ENCODE data around the gene PACS1. TPM values are rescaled to one million over a fixed set of nuclear protein-coding genes. Genes with fewer than 3 reads are reported as not detected.
"Not testable (repeated sequence)": the region's sequence is repeated elsewhere in the genome, so short reads cannot be mapped to it uniquely, and the experiment has no call there.

The PACS1 gene
- total RNA-seq, 1 experiment from 2014 or later, result 91.8 TPM

DNA sequence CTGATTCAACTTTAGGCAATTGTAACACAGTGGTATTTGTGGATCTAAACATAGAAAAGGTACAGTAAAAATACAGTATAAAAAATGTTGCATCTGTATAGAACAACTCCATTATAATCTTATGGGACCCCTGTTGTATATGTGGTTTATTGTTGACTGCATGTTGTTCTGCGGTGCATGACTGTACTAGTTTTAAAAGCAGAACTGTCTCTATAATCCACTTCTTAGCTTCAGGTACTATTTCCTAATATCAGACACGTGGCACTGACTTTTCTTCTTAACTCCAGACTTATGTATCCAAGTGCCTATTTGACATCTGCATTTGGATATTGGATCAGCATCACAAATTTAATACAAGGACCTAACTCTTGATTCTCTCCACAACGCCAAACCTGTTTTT lies 41.1 kb downstream of the PACS1 start:
- CTCF ChIA-PET, result no interaction called here
- BruUV-seq (replicated peaks), result no TSS peak
- intact Hi-C loops (cut with micrococcal nuclease; ENCODE audit: unreplicated experiment), result no loop called here

DNA sequence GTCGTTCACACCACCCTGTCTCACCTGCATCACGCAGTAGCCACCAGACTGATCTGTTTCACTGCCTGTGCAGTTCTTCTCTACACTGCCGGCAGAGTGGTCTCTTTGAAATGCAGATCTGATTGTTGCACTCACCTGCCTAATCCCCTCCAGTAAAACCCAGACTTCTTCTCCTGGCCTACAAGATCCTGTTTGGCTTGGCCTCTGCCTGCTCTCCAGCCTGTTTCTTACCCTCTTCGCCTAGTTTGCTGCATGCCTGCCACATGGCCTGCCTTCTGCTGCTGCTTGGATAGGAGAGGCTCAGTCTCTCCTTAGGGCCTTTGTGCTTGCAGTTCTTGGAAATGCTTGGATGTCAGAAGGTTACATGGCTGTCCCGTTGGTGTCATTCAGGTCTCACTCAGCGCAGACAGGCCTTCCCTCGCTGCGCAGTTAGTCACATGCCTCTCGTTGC lies 42.0 kb downstream of the PACS1 start:
- TF ChIP-seq, protein P1, sequence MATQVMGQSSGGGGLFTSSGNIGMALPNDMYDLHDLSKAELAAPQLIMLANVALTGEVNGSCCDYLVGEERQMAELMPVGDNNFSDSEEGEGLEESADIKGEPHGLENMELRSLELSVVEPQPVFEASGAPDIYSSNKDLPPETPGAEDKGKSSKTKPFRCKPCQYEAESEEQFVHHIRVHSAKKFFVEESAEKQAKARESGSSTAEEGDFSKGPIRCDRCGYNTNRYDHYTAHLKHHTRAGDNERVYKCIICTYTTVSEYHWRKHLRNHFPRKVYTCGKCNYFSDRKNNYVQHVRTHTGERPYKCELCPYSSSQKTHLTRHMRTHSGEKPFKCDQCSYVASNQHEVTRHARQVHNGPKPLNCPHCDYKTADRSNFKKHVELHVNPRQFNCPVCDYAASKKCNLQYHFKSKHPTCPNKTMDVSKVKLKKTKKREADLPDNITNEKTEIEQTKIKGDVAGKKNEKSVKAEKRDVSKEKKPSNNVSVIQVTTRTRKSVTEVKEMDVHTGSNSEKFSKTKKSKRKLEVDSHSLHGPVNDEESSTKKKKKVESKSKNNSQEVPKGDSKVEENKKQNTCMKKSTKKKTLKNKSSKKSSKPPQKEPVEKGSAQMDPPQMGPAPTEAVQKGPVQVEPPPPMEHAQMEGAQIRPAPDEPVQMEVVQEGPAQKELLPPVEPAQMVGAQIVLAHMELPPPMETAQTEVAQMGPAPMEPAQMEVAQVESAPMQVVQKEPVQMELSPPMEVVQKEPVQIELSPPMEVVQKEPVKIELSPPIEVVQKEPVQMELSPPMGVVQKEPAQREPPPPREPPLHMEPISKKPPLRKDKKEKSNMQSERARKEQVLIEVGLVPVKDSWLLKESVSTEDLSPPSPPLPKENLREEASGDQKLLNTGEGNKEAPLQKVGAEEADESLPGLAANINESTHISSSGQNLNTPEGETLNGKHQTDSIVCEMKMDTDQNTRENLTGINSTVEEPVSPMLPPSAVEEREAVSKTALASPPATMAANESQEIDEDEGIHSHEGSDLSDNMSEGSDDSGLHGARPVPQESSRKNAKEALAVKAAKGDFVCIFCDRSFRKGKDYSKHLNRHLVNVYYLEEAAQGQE (IDR thresholded peaks at IDR 0.05; ENCODE audit: insufficient read depth in 1 of 2, low read depth in 2 of 2, low read length in 1 of 2), result no peak
- no peak for TF ChIP-seq TCF7L2 (IDR thresholded peaks at IDR 0.05; ENCODE audit: low read depth, low read length)
- TF ChIP-seq, protein P2, sequence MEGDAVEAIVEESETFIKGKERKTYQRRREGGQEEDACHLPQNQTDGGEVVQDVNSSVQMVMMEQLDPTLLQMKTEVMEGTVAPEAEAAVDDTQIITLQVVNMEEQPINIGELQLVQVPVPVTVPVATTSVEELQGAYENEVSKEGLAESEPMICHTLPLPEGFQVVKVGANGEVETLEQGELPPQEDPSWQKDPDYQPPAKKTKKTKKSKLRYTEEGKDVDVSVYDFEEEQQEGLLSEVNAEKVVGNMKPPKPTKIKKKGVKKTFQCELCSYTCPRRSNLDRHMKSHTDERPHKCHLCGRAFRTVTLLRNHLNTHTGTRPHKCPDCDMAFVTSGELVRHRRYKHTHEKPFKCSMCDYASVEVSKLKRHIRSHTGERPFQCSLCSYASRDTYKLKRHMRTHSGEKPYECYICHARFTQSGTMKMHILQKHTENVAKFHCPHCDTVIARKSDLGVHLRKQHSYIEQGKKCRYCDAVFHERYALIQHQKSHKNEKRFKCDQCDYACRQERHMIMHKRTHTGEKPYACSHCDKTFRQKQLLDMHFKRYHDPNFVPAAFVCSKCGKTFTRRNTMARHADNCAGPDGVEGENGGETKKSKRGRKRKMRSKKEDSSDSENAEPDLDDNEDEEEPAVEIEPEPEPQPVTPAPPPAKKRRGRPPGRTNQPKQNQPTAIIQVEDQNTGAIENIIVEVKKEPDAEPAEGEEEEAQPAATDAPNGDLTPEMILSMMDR (IDR thresholded peaks at IDR 0.05), result no peak
- no peak for TF ChIP-seq SIN3A (IDR thresholded peaks at IDR 0.05; ENCODE audit: borderline replicate concordance, insufficient read depth, low read depth, low read length)
- TF ChIP-seq POLR2AphosphoS5 (IDR thresholded peaks at IDR 0.05; ENCODE audit: low read depth, low read length), result no peak
- no peaks in the 10 kb centered on the region for H3K36me3 ChIP-seq (ENCODE audit: control insufficient read depth, insufficient read depth, low read length)
- no peaks in the 10 kb centered on the region for H3K27me3 ChIP-seq (ENCODE audit: control insufficient read depth, insufficient read depth, low read length)
- POLR2A ChIA-PET, result no interaction called here
- H3K4me1 ChIP-seq (ENCODE audit: control insufficient read depth, insufficient read depth, low read length), result peaks cover 35% of the 10 kb centered on the region
- no peaks in the 10 kb centered on the region for H3K9me3 ChIP-seq (ENCODE audit: control insufficient read depth, insufficient read depth, low read depth, low read length)
- CTCF ChIA-PET, result no interaction called here
- intact Hi-C loops (cut with micrococcal nuclease; ENCODE audit: unreplicated experiment), result no loop called here
- BruUV-seq (replicated peaks), result no TSS peak
- DNase-seq (ENCODE audit: low read depth, low spot score) (no peak), ATAC-seq (peak; percentile 70)
- in situ Hi-C loops (cut with HindIII; ENCODE audit: low pct_unique_long_range_greater_than_20kb, low sequenced_read_pairs), result no loop called here
- no peak overlapping the region for H3K4me3 ChIP-seq (ENCODE audit: low read depth in 2 of 2, low read length in 2 of 2)
- H3K27ac ChIP-seq (ENCODE audit: low read length), result peak overlapping the region; percentile 58

More for the DNA sequence above, 41.1 kb downstream of the PACS1 start:
- no peak for ATAC-seq
- H3K4me3 ChIP-seq (ENCODE audit: low read depth in 2 of 2, low read length in 2 of 2), result no peak overlapping the region
- POLR2A ChIA-PET, result no interaction called here
- H3K9me3 ChIP-seq (ENCODE audit: control insufficient read depth, insufficient read depth, low read depth, low read length), result no peaks in the 10 kb centered on the region
- no peak for TF ChIP-seq SIN3A (IDR thresholded peaks at IDR 0.05; ENCODE audit: borderline replicate concordance, insufficient read depth, low read depth, low read length)
- H3K27ac ChIP-seq (ENCODE audit: low read length), result no peak overlapping the region
- no peaks in the 10 kb centered on the region for H3K27me3 ChIP-seq (ENCODE audit: control insufficient read depth, insufficient read depth, low read length)
- peaks cover 41% of the 10 kb centered on the region for H3K4me1 ChIP-seq (ENCODE audit: control insufficient read depth, insufficient read depth, low read length)
- in situ Hi-C loops (cut with HindIII; ENCODE audit: low pct_unique_long_range_greater_than_20kb, low sequenced_read_pairs), result no loop called here
- DNase-seq (ENCODE audit: low read depth, low spot score), result no peak
- no peaks in the 10 kb centered on the region for H3K36me3 ChIP-seq (ENCODE audit: control insufficient read depth, insufficient read depth, low read length)

DNA sequence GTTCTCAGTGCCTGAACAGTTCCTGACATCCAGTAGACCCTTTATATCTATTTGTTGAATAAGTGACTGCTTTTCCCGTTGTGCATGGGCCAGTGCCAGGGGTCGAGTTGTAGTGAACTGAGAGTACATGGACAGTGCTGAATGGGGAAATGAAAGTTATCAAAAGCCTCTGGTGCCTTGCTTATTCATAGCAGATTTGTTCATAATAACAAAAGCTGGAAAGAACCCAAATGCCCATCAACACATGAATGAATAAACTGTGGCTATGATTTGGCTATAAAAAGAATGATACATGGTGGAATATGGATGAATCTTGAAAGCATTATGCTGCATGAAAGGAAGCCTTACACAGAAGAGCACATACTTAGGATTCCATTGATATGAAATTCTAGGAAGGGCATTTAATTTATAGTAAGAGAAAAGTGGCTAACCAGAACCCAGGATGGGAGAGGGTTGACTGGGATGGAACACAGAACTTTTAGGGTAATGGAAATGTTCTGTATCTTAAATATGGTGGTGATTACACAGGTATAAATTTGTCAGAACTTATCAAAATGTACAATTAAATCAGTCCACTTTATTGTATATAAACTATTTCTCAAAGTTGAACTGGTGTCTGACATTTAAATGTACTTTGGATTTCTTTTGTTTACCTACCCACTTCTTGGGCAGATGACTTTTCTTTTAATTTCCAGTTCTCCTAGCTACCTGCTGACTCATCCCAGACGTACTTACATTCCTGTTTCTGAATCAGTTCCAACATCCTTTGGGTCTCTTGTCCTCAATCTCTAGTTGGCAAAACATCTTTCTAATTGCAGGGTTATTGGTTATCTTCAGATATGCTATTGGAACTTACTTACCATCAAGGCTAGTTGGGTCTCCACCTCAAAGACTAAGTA lies 42.8 kb downstream of the PACS1 start:
- POLR2A ChIA-PET, result no interaction called here
- ATAC-seq, result peak; percentile 69
- no peak overlapping the region for H3K4me3 ChIP-seq (ENCODE audit: low read depth in 2 of 2, low read length in 2 of 2)

DNA sequence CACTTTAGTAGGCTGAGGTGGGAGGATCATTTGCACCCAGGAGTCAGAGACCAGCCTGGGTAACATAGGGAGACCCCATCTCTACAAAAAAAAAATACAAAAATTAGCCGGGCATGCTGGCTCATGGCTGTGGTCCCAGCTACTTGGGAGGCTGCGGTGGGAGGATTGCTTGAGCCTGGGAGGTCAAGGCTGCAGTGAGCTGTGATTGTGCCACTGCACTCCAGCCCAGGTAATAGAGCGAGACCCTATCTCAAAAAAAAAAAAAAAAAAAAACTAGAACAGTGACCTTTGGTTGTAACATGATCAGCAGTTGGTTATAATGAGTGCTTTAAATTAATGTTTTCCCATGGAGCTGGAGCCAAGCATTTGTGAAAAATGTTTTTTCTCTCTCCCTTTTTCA lies 44.9 kb downstream of the PACS1 start:
- H3K27ac ChIP-seq (ENCODE audit: low read length); ATAC-seq; POLR2A ChIA-PET; H3K4me3 ChIP-seq (ENCODE audit: low read depth in 2 of 2, low read length in 2 of 2); DNase-seq (ENCODE audit: low read depth, low spot score); H3K27me3 ChIP-seq (ENCODE audit: control insufficient read depth, insufficient read depth, low read length); intact Hi-C loops (cut with micrococcal nuclease; ENCODE audit: unreplicated experiment); H3K9me3 ChIP-seq (ENCODE audit: control insufficient read depth, insufficient read depth, low read depth, low read length); BruUV-seq (replicated peaks); in situ Hi-C loops (cut with HindIII; ENCODE audit: low pct_unique_long_range_greater_than_20kb, low sequenced_read_pairs); H3K36me3 ChIP-seq (ENCODE audit: control insufficient read depth, insufficient read depth, low read length); CTCF ChIA-PET: not testable (repeated sequence)
- peaks cover 54% of the 10 kb centered on the region for H3K4me1 ChIP-seq (ENCODE audit: control insufficient read depth, insufficient read depth, low read length)

More for the DNA sequence above, 42.8 kb downstream of the PACS1 start:
- no TSS peak for BruUV-seq (replicated peaks)
- Histone ChIP-seq H3K9me3 (ENCODE audit: control insufficient read depth, insufficient read depth, low read depth, low read length) (no peaks in the 10 kb centered on the region), H3K36me3 (ENCODE audit: control insufficient read depth, insufficient read depth, low read length) (no peaks in the 10 kb centered on the region), H3K27ac (ENCODE audit: low read length) (peak overlapping the region; percentile 58), H3K27me3 (ENCODE audit: control insufficient read depth, insufficient read depth, low read length) (no peaks in the 10 kb centered on the region), H3K4me1 (ENCODE audit: control insufficient read depth, insufficient read depth, low read length) (peaks cover 33% of the 10 kb centered on the region)
- peak; percentile 78 for DNase-seq (ENCODE audit: low read depth, low spot score)
- in situ Hi-C loops (cut with HindIII; ENCODE audit: low pct_unique_long_range_greater_than_20kb, low sequenced_read_pairs), result no loop called here
- CTCF ChIA-PET, result no interaction called here
- TF ChIP-seq SIN3A (IDR thresholded peaks at IDR 0.05; ENCODE audit: borderline replicate concordance, insufficient read depth, low read depth, low read length) (no peak), TCF7L2 (IDR thresholded peaks at IDR 0.05; ENCODE audit: low read depth, low read length) (no peak), POLR2AphosphoS5 (IDR thresholded peaks at IDR 0.05; ENCODE audit: low read depth, low read length) (no peak)
- TF ChIP-seq, protein P2 (IDR thresholded peaks at IDR 0.05), result no peak
- intact Hi-C loops (cut with micrococcal nuclease; ENCODE audit: unreplicated experiment), result no loop called here

Measured in Panc1 (cell line).